ENCODE results near the gene TSPAN3. TPM values are rescaled to one million over a fixed set of nuclear protein-coding genes. Genes with fewer than 3 reads are reported as not detected.

The TSPAN3 gene
- total RNA-seq, 4 donors from 2014 or later = 34.0 to 115 (median 93.0) TPM

GRCh38 chr15:77068633-77069032 is 2.3 kb downstream of the TSPAN3 start:
- TF ChIP-seq POLR2A (IDR thresholded peaks at IDR 0.05) = no peak
- no peak for TF ChIP-seq CTCF (IDR thresholded peaks at IDR 0.05)
- TF ChIP-seq POLR2AphosphoS5 (IDR thresholded peaks at IDR 0.05) = no peak
- TF ChIP-seq EP300 (IDR thresholded peaks at IDR 0.05) = no peak
- Histone ChIP-seq H3K4me1 (peaks cover 39% of the 10 kb centered on the region), H3K27me3 (no peaks in the 10 kb centered on the region), H3K9me3 (no peaks in the 10 kb centered on the region), H3K27ac (no peak overlapping the region), H3K36me3 (no peaks in the 10 kb centered on the region), H3K4me3 (no peak overlapping the region)
- 90% methylated on average over 7 of the region's 7 CpGs for WGBS
- no peak for DNase-seq (ENCODE audit: low spot score in 2 of 2)

- Histone ChIP-seq H3K27me3 (no peaks in the 10 kb centered on the region), H3K9me3 (no peaks in the 10 kb centered on the region), H3K4me1 (peaks cover 39% of the 10 kb centered on the region), H3K4me3 (no peak overlapping the region), H3K36me3 (no peaks in the 10 kb centered on the region), H3K27ac (no peak overlapping the region)
- 68% methylated on average over 3 of the region's 3 CpGs for WGBS
- no peak for TF ChIP-seq POLR2AphosphoS5 (IDR thresholded peaks at IDR 0.05)
- no peak for TF ChIP-seq CTCF (IDR thresholded peaks at IDR 0.05)
- no peak for TF ChIP-seq POLR2A (IDR thresholded peaks at IDR 0.05)
- no peak for TF ChIP-seq EP300 (IDR thresholded peaks at IDR 0.05)
- no peak for DNase-seq (ENCODE audit: low spot score in 2 of 2)
Measured at GRCh38 chr15:77067691-77068367, 3.1 kb downstream of the TSPAN3 start.

- WGBS = 72% methylated on average over 3 of the region's 3 CpGs
- H3K9me3 ChIP-seq = no peaks in the 10 kb centered on the region
- TF ChIP-seq EP300 (IDR thresholded peaks at IDR 0.05) (no peak), POLR2A (IDR thresholded peaks at IDR 0.05) (no peak), CTCF (IDR thresholded peaks at IDR 0.05) (no peak), POLR2AphosphoS5 (IDR thresholded peaks at IDR 0.05) (no peak)
- no peak overlapping the region for H3K4me3 ChIP-seq
- H3K27ac ChIP-seq = no peak overlapping the region
- H3K4me1 ChIP-seq = peaks cover 41% of the 10 kb centered on the region
- DNase-seq (ENCODE audit: low spot score in 2 of 2) = no peak
- no peaks in the 10 kb centered on the region for H3K27me3 ChIP-seq
- no peaks in the 10 kb centered on the region for H3K36me3 ChIP-seq
Measured at GRCh38 chr15:77066971-77067690, 3.8 kb downstream of the TSPAN3 start.

DNA sequence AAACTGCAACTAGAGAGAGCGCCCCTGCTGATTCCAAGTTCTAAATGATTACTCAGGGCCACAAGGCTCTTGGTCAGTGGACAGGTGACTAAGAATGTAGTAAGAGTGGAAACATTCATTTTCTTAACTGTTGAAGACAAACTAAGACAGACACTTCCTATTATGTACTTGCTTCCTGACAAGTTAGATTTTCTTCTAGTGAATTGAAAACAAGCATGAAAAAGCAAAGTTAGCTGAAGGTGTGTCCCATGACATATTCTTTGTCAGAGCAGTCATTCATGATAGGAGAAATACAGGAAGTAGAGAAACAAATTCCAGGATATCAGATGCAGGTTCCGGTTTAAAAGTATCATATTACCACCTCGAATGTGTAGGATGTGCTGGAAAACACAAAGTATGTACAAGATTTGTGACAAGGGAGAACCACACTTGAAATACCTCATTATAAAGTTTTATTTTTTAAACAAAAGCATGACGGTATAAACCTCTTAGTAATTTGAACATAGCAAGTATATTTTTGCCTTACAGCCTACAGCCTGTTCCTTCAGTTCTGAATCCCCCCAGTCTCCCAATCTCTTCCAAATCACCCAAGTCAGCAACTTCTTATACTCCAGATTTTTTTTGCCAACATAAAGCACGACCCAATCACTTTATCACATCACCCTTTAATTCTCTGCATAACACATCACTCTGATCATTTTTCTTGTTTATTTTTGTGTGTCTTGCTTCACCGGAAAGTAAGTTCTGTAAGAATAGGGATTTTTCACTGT is 6.2 kb downstream of the TSPAN3 start:
- Histone ChIP-seq H3K27ac (no peak overlapping the region), H3K27me3 (no peaks in the 10 kb centered on the region), H3K4me3 (no peak overlapping the region), H3K36me3 (no peaks in the 10 kb centered on the region), H3K9me3 (no peaks in the 10 kb centered on the region), H3K4me1 (peaks cover 57% of the 10 kb centered on the region)
- WGBS = 72% methylated on average over 6 of the region's 6 CpGs
- no peak for DNase-seq (ENCODE audit: low spot score in 2 of 2)
- TF ChIP-seq CTCF (IDR thresholded peaks at IDR 0.05) (no peak), EP300 (IDR thresholded peaks at IDR 0.05) (no peak), POLR2AphosphoS5 (IDR thresholded peaks at IDR 0.05) (no peak), POLR2A (IDR thresholded peaks at IDR 0.05) (no peak)

DNA sequence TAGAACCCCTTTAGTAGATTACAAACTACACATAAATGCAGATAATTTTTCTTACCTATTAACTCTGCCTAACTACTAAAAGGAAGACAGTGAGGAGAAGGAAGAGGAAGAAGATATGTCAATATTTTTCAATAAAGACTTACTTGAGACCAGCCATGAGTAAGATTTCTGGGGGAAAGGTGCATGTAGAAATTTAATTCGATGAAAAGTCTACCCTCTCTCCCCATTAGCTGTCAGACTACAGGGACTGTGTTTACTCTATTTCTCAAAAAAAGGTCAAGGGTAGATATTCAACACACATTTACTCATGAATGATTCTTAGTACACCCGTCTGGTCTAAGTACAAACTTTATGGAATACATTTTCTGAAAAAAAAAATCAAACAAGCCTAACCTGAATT is 6.8 kb downstream of the TSPAN3 start:
- DNase-seq (ENCODE audit: low spot score in 2 of 2) = no peak
- WGBS = 92% methylated on average over 2 of the region's 2 CpGs
- Histone ChIP-seq H3K4me1 (peaks cover 56% of the 10 kb centered on the region), H3K36me3 (no peaks in the 10 kb centered on the region), H3K27me3 (no peaks in the 10 kb centered on the region), H3K4me3 (no peak overlapping the region), H3K9me3 (no peaks in the 10 kb centered on the region), H3K27ac (no peak overlapping the region)
- no peak for TF ChIP-seq POLR2AphosphoS5 (IDR thresholded peaks at IDR 0.05)
- no peak for TF ChIP-seq EP300 (IDR thresholded peaks at IDR 0.05)
- no peak for TF ChIP-seq CTCF (IDR thresholded peaks at IDR 0.05)
- no peak for TF ChIP-seq POLR2A (IDR thresholded peaks at IDR 0.05)
